AG04450 (cell line): Measurements from ENCODE around the gene TMEM8B. TPM values are rescaled to one million over a fixed set of nuclear protein-coding genes. Genes with fewer than 3 reads are reported as not detected.

Experiments
- CTCF ChIA-PET: fragments of 300-600, 350-600 bp; formaldehyde crosslinking; extraction: SDS; loops from one replicate; lab custom pipeline; 2022; ENCODE audit warnings: antibody characterized with exemption, inconsistent platforms; lab: Charles Lee
- POLR2A ChIA-PET: fragments of 350-600 bp; formaldehyde crosslinking; extraction: SDS; loops from one replicate; lab custom pipeline; 2021; ENCODE audit warnings: antibody characterized with exemption, inconsistent platforms; lab: Yijun Ruan, JAX
- DNase-seq: peaks from one replicate; pipeline ENCODE4 v3.0.0-alpha.2; 2011; ENCODE audit warnings: low read depth, low spot score
- H3K27ac ChIP-seq: one replicate; pipeline ENCODE4 v1.5.1; 2012; ENCODE audit warnings: low read depth, low read length, control low read depth
- H3K27me3 ChIP-seq: one replicate; pipeline ENCODE4 v1.6.0; 2012; ENCODE audit warnings: low read length; ENCODE audit not compliant: control insufficient read depth, insufficient read depth
- H3K4me3 ChIP-seq: 2 replicates; pipeline ENCODE4 v1.5.1; 2011; ENCODE audit warnings: mild to moderate bottlenecking, low read depth, low read length, control low read depth
- H3K9me3 ChIP-seq: 2 replicates; pipeline ENCODE4 v1.5.1; 2012; ENCODE audit warnings: low read length; ENCODE audit not compliant: control insufficient read depth, insufficient read depth
- polyA plus RNA-seq: library from polyadenylated mRNA; depleted of rRNA; stranded (reverse); fragments of >200 nt; gene quantifications from 2 replicates; pipeline ENCODE4 v1.2.3, GENCODE V29; 2011
- TF ChIP-seq, protein P1 (sequence below): IDR thresholded peaks from 2 replicates; pipeline ENCODE4 v1.5.1; 2011; ENCODE audit warnings: low read depth, low read length, control low read depth, inconsistent platforms

The TMEM8B gene
- polyA plus RNA-seq, 1 experiment = 3.3 TPM

DNA sequence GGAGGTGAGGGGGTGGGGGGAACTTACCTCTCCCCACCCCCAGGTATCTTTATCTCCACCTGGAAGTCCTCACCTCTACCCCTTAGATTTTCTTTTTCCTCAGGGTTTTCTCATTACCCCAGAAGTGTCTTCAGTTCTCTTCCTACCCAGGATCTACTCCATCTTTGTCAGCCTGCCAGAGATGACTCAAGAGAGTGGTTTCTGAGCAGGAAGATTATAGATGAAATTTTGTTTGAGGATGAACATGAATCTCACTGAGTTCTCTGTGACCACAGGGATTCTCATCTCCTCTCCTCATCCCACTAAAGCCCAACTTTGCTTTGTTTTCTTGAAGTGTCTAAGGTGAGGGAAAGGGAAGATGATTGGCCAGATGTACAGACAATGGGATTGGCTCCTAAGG lies 9.0 kb upstream of the TMEM8B start:
- no peak for DNase-seq
- peaks cover 8% of the 10 kb centered on the region for H3K27me3 ChIP-seq
- H3K27ac ChIP-seq = no peak overlapping the region
- ChIA-PET CTCF (interaction anchor here (1.2 kb wide), 1 partner anchor 30 kb away, joined by 7 read pairs; no protein-coding TSS in a partner anchor), POLR2A (no interaction called here)
- no peaks in the 10 kb centered on the region for H3K9me3 ChIP-seq
- no peak overlapping the region for H3K4me3 ChIP-seq
- TF ChIP-seq, protein P1, sequence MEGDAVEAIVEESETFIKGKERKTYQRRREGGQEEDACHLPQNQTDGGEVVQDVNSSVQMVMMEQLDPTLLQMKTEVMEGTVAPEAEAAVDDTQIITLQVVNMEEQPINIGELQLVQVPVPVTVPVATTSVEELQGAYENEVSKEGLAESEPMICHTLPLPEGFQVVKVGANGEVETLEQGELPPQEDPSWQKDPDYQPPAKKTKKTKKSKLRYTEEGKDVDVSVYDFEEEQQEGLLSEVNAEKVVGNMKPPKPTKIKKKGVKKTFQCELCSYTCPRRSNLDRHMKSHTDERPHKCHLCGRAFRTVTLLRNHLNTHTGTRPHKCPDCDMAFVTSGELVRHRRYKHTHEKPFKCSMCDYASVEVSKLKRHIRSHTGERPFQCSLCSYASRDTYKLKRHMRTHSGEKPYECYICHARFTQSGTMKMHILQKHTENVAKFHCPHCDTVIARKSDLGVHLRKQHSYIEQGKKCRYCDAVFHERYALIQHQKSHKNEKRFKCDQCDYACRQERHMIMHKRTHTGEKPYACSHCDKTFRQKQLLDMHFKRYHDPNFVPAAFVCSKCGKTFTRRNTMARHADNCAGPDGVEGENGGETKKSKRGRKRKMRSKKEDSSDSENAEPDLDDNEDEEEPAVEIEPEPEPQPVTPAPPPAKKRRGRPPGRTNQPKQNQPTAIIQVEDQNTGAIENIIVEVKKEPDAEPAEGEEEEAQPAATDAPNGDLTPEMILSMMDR = no peak

DNA sequence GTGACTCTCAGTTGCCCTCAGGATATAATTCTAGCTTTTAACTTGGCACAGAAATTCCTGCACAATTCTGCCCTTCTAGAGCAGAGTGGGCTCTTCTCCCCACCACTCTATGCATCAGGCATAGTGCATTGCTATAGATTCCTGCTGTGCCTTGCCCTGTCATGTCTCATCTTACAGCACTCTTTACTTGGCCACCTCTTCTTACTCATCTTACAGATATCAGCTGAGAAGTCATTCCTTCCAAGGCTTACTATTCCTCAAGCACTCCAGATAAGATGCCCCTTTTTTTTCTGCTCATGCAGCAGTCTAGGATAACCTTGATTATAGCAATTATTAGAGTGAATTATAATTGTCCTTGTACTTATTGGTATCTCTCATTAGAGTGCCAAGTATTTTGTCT lies 6.1 kb upstream of the TMEM8B start:
- CTCF ChIA-PET = interaction anchor here (1.0 to 1.9 kb wide), 4 partner anchors 33 to 132 kb away, joined by 3 to 7 read pairs (median 5); no protein-coding TSS in a partner anchor
- no peaks in the 10 kb centered on the region for H3K9me3 ChIP-seq
- POLR2A ChIA-PET = no interaction called here
- H3K27ac ChIP-seq = no peak overlapping the region
- peaks cover 3% of the 10 kb centered on the region for H3K27me3 ChIP-seq
- TF ChIP-seq, protein P1 = no peak
- DNase-seq = no peak
- H3K4me3 ChIP-seq = no peak overlapping the region

DNA sequence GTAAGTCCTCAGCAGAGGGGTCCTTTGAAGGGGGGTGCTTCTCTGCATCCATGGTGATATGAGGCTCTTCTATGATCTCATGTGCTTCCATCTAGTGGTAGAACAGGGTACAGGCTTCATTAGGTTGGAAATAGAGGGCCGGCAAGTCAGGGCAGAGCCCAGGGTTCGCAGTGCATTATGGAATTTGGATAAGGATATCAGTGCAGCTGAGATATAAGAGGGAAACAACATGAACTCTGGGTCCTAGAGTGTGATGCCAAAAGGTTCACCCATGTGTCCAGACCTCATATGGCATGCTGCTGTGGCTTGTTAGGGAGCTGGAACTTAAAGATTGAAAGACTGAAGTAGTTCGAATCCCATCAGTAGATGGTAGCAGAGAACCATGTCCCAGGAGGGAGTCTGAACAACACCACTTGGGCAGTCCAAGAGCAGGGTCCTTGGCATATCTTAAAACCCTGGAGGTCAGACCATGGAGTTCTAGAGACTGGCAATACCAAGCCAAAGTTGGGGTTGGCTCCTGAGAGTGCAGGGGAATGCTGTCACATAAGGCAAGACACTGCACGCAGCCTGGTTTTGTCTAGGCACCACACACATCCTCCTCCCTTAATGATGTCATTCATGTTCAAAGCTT lies 2.8 kb upstream of the TMEM8B start:
- Histone ChIP-seq H3K27ac (no peak overlapping the region), H3K9me3 (no peaks in the 10 kb centered on the region), H3K4me3 (no peak overlapping the region), H3K27me3 (peaks cover 2% of the 10 kb centered on the region)
- ChIA-PET CTCF (interaction anchor here (0.5 to 4.0 kb wide), 45 partner anchors 10 to 286 kb away, joined by 3 to 72 read pairs (median 4); partner anchors contain the start of genes HINT2, HRCT1 and SPAG8), POLR2A (interaction anchor here (0.5 to 0.7 kb wide), 2 partner anchors 754 to 1615 kb away, joined by 3 to 5 read pairs; no protein-coding TSS in a partner anchor)
- TF ChIP-seq, protein P1 = peak; percentile 85
- no peak for DNase-seq

DNA sequence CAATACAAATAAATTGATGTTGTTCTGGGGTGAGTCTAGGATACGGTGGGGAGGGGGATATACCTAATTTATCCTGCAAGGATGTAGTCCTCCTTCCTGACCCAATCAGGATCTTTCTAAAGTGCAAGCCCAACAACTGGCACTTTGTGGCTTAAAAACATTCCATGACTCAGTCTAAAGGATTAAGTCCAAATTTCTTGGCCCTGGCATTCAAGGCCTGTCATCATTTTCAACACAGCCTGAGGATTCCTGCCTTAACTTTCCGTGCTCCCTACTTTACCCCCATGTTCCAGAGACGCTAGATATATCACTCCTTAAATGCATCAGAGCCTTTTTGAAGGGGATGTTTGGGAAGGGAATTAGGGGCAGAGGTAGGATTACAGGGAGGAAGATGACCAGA lies 1.5 kb upstream of the TMEM8B start:
- Histone ChIP-seq H3K9me3 (no peaks in the 10 kb centered on the region), H3K27ac (no peak overlapping the region), H3K4me3 (no peak overlapping the region), H3K27me3 (peaks cover 2% of the 10 kb centered on the region)
- DNase-seq = no peak
- TF ChIP-seq, protein P1 = no peak
- ChIA-PET POLR2A (no interaction called here), CTCF (interaction anchor here (2.0 to 4.0 kb wide), 4 partner anchors 17 to 54 kb away, joined by 7 to 72 read pairs (median 41); no protein-coding TSS in a partner anchor)

DNA sequence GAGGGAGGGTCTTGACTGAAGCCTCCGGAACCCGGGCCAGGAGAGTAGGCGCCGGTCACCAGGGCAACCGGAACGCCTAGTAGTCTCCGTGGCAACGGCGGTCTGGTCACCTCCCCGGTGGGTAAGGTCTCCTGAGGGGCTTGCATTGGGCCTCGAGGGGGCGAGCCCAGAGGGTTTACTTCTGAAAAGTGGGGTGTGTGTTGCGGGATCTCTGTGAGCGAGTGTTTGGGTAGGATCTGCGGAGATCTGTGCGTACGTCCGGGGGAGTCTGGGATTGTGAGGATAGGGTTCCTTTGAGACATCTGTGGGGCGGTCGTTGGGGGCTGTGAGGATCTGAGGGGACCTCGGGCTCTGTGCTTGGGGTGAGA lies 328 bp upstream of the TMEM8B start, which contains the start of gene FAM221B:
FAM221B (minus strand) TSS at position 17 of the 368 bp plus-strand sequence. CDS start 2,571 bp downstream, outside the sequence.
- H3K27ac ChIP-seq = peak within 1 kb of the TSS; percentile 39
- no peak for DNase-seq
- POLR2A ChIA-PET = interaction anchor here (0.6 to 1.4 kb wide), 4 partner anchors 14 to 195 kb away, joined by 3 to 8 read pairs (median 4); partner anchors contain the start of gene HINT2
- CTCF ChIA-PET = interaction anchor here (0.7 to 1.6 kb wide), 4 partner anchors 14 to 117 kb away, joined by 3 to 7 read pairs (median 4); no protein-coding TSS in a partner anchor
- no peaks in the 10 kb centered on the region for H3K27me3 ChIP-seq
- peak within 1 kb of the TSS; percentile 73 for H3K4me3 ChIP-seq
- TF ChIP-seq, protein P1 = no peak
- no peaks in the 10 kb centered on the region for H3K9me3 ChIP-seq
